Spleen (tissue), 7 donors: ENCODE results near the gene SHE.

Experiments used
- CTCF ChIP-seq, 11 experiments: fragments of 200-600 bp in 7 of 11; fragments of 450-650 bp in 4 of 11; sonication (generic) in 4 of 11; IDR thresholded peaks in 8 of 11; conservative IDR thresholded peaks in 3 of 11; 1 replicate in 7 of 11; 2 replicates in 4 of 11; pipeline versions ENCODE4 v1.4.0 to v1.8.0; 2016 to 2021; ENCODE audit warnings: antibody characterized with exemption in 11 of 11, inconsistent platforms in 4 of 11, mild to moderate bottlenecking in 1 of 11
- POLR2A ChIP-seq, 3 donors: fragments of 450-650 bp; IDR thresholded peaks; one replicate each; pipeline ENCODE4 v1.5.1; 2017; ENCODE audit warnings: antibody characterized with exemption in 3 of 3, mild to moderate bottlenecking in 1 of 3
- donor health status: DM: no; HTN: no; CAD: no; lungs with moderate emphysema.
- donor health status: DM: no; HTN: no; CAD: no.
- donor health status: DM: no; HTN: no; CAD: no.

GRCh38 chr1:154519591-154519991 is 17.4 kb upstream of the SHE start:
- TF ChIP-seq CTCF (IDR thresholded peaks at IDR 0.05 in 8 of 11, conservative IDR thresholded peaks at IDR 0.05 in 3 of 11) (no peak), POLR2A (IDR thresholded peaks at IDR 0.05) (no peak)
